C4-2B (cell line): ENCODE measurements around the gene GOLT1B.

Source experiments
- H3K27ac ChIP-seq: fragments of 450-650 bp; 2 replicates; pipeline ENCODE4 v1.5.1; 2017
- CTCF ChIP-seq: fragments of 450-650 bp; conservative IDR thresholded peaks from 2 replicates; pipeline ENCODE4 v1.5.1; 2017; ENCODE audit warnings: mild to moderate bottlenecking
- ZFX ChIP-seq: fragments of 450-650 bp; IDR thresholded peaks from 2 replicates; pipeline ENCODE4 v1.6.1; 2017

Gene GOLT1B

GRCh38 chr12:21526053-21526452, 24.5 kb downstream of the GOLT1B start, which contains the start of gene SPX:
Gene SPX (plus strand): TSS chr12:21526296. CDS start chr12:21526473, 177 bp downstream.
- no peak within 1 kb of the TSS for H3K27ac ChIP-seq
- TF ChIP-seq ZFX = no peak
- no peak for TF ChIP-seq CTCF

- TF ChIP-seq ZFX (no peak), CTCF (no peak)
- H3K27ac ChIP-seq = no peak overlapping the region
Measured at GRCh38 chr12:21526721-21527345, 25.2 kb downstream of the GOLT1B start.

GRCh38 chr12:21527451-21528180, 26.0 kb downstream of the GOLT1B start:
- H3K27ac ChIP-seq = no peak overlapping the region
- TF ChIP-seq CTCF = no peak
- TF ChIP-seq ZFX = no peak

- no peak overlapping the region for H3K27ac ChIP-seq
Measured at GRCh38 chr12:21528953-21529352, 27.4 kb downstream of the GOLT1B start.

GRCh38 chr12:21529456-21529855, 27.9 kb downstream of the GOLT1B start:
- H3K27ac ChIP-seq = no peak overlapping the region
- no peak for TF ChIP-seq ZFX
- TF ChIP-seq CTCF = no peak

More at GRCh38 chr12:21528953-21529352, 27.4 kb downstream of the GOLT1B start:
- TF ChIP-seq CTCF = no peak
- TF ChIP-seq ZFX = no peak

- H3K27ac ChIP-seq = no peak overlapping the region
- TF ChIP-seq ZFX (no peak), CTCF (no peak)
Measured at GRCh38 chr12:21538061-21538653, 36.6 kb downstream of the GOLT1B start.

- TF ChIP-seq CTCF = no peak
- no peak for TF ChIP-seq ZFX
- no peak overlapping the region for H3K27ac ChIP-seq
Measured at GRCh38 chr12:21539797-21540196, 38.2 kb downstream of the GOLT1B start.
